Measurements from ENCODE around the gene ADGRL3.

The ADGRL3 gene

GRCh38 chr4:61603086-61603485 is 403.0 kb downstream of the ADGRL3 start:
- DNase-seq (ENCODE audit: low read depth, low spot score): no peak
- in situ Hi-C loops (cut with HindIII; ENCODE audit: low sequenced_read_pairs): no loop called here
- no peak overlapping the region for H3K4me3 ChIP-seq (ENCODE audit: low read depth, low read length)
- TF ChIP-seq CTCF (IDR thresholded peaks at IDR 0.05; ENCODE audit: low read depth, low read length): no peak

- H3K4me3 ChIP-seq (ENCODE audit: low read depth, low read length): no peak overlapping the region
- DNase-seq (ENCODE audit: low read depth, low spot score): no peak
- in situ Hi-C loops (cut with HindIII; ENCODE audit: low sequenced_read_pairs): no loop called here
- TF ChIP-seq CTCF (IDR thresholded peaks at IDR 0.05; ENCODE audit: low read depth, low read length): no peak
Observed at GRCh38 chr4:61604054-61604453, 403.9 kb downstream of the ADGRL3 start.

GRCh38 chr4:61605984-61606383 is 405.9 kb downstream of the ADGRL3 start:
- TF ChIP-seq CTCF (IDR thresholded peaks at IDR 0.05; ENCODE audit: low read depth, low read length): no peak
- no peak for DNase-seq (ENCODE audit: low read depth, low spot score)
- in situ Hi-C loops (cut with HindIII; ENCODE audit: low sequenced_read_pairs): no loop called here
- H3K4me3 ChIP-seq (ENCODE audit: low read depth, low read length): no peak overlapping the region

- DNase-seq (ENCODE audit: low read depth, low spot score): peak; percentile 27
- TF ChIP-seq CTCF (IDR thresholded peaks at IDR 0.05; ENCODE audit: low read depth, low read length): no peak
- in situ Hi-C loops (cut with HindIII; ENCODE audit: low sequenced_read_pairs): no loop called here
- no peak overlapping the region for H3K4me3 ChIP-seq (ENCODE audit: low read depth, low read length)
Observed at GRCh38 chr4:61614231-61614630, 414.1 kb downstream of the ADGRL3 start.

GRCh38 chr4:61619528-61619927 is 419.4 kb downstream of the ADGRL3 start:
- TF ChIP-seq CTCF (IDR thresholded peaks at IDR 0.05; ENCODE audit: low read depth, low read length): peak; percentile 35
- DNase-seq (ENCODE audit: low read depth, low spot score): peak; percentile 1
- H3K4me3 ChIP-seq (ENCODE audit: low read depth, low read length): no peak overlapping the region
- in situ Hi-C loops (cut with HindIII; ENCODE audit: low sequenced_read_pairs): no loop called here

GRCh38 chr4:61628282-61628681 is 428.2 kb downstream of the ADGRL3 start:
- no peak overlapping the region for H3K4me3 ChIP-seq (ENCODE audit: low read depth, low read length)
- in situ Hi-C loops (cut with HindIII; ENCODE audit: low sequenced_read_pairs): no loop called here
- no peak for DNase-seq (ENCODE audit: low read depth, low spot score)
- TF ChIP-seq CTCF (IDR thresholded peaks at IDR 0.05; ENCODE audit: low read depth, low read length): no peak

- TF ChIP-seq CTCF (IDR thresholded peaks at IDR 0.05; ENCODE audit: low read depth, low read length): no peak
- in situ Hi-C loops (cut with HindIII; ENCODE audit: low sequenced_read_pairs): no loop called here
- DNase-seq (ENCODE audit: low read depth, low spot score): no peak
- H3K4me3 ChIP-seq (ENCODE audit: low read depth, low read length): no peak overlapping the region
Observed at GRCh38 chr4:61628727-61629126, 428.6 kb downstream of the ADGRL3 start.
